HepG2 (cell line): ENCODE results near the gene MYH10.

Experiments
- CTCF ChIP-seq: sonication (generic); formaldehyde crosslinking; IDR thresholded peaks from 2 replicates; pipeline ENCODE4 v1.5.0; 2020; ENCODE audit warnings: mild to moderate bottlenecking, missing genetic modification reagents, moderate library complexity
- DPF2 ChIP-seq: sonication (generic); formaldehyde crosslinking; IDR thresholded peaks from 2 replicates; pipeline ENCODE4 v1.4.0; 2020; ENCODE audit warnings: mild to moderate bottlenecking, low read depth, missing genetic modification reagents, borderline replicate concordance
- HDAC2 ChIP-seq: sonication (generic); formaldehyde crosslinking; IDR thresholded peaks from 2 replicates; pipeline ENCODE4 v1.4.0; 2020; ENCODE audit warnings: missing genetic modification reagents
- IRF1 ChIP-seq: sonication (generic); formaldehyde crosslinking; IDR thresholded peaks from 2 replicates; pipeline ENCODE4 v1.4.0; 2020; ENCODE audit warnings: low read depth, mild to moderate bottlenecking, missing genetic modification reagents
- JUNB ChIP-seq: sonication (generic); formaldehyde crosslinking; IDR thresholded peaks from 2 replicates; pipeline ENCODE4 v1.8.0; 2022; ENCODE audit warnings: missing genetic modification reagents, mild to moderate bottlenecking, borderline replicate concordance
- MAZ ChIP-seq, 2 experiments: sonication (generic) in 1 of 2; formaldehyde crosslinking in 1 of 2; IDR thresholded peaks; 2 replicates each; pipeline versions ENCODE4 v1.5.0 to v1.6.1; 2012 to 2020; ENCODE audit warnings: low read depth in 2 of 2, mild to moderate bottlenecking in 2 of 2, borderline replicate concordance in 1 of 2, improper control_type of control experiment in 1 of 2, low read length in 1 of 2, missing genetic modification reagents in 1 of 2, moderate library complexity in 1 of 2
- MED1 ChIP-seq: sonication (generic); formaldehyde crosslinking; IDR thresholded peaks from 2 replicates; pipeline ENCODE4 v1.4.0; 2020; ENCODE audit warnings: missing genetic modification reagents
- MYNN ChIP-seq: sonication (generic); formaldehyde crosslinking; IDR thresholded peaks from 2 replicates; pipeline ENCODE4 v1.4.0; 2020; ENCODE audit warnings: mild to moderate bottlenecking, low read depth, missing genetic modification reagents
- POLR2A ChIP-seq, 2 experiments: IDR thresholded peaks; 2 replicates each; pipeline ENCODE4 v1.6.1; 2011; ENCODE audit warnings: low read depth in 2 of 2, low read length in 2 of 2, mild to moderate bottlenecking in 1 of 2, moderate library complexity in 1 of 2; ENCODE audit not compliant: insufficient read depth in 1 of 2
- POLR2AphosphoS5 ChIP-seq: IDR thresholded peaks from 2 replicates; pipeline ENCODE4 v1.6.1; 2012; ENCODE audit warnings: low read depth, low read length
- RNF219 ChIP-seq: sonication (generic); formaldehyde crosslinking; IDR thresholded peaks from 2 replicates; pipeline ENCODE4 v1.5.0; 2020; ENCODE audit warnings: mild to moderate bottlenecking, missing genetic modification reagents
- SNAPC4 ChIP-seq: sonication (generic); formaldehyde crosslinking; IDR thresholded peaks from 2 replicates; pipeline ENCODE4 v1.4.0; 2020; ENCODE audit warnings: mild to moderate bottlenecking, missing genetic modification reagents
- SP1 ChIP-seq, 2 experiments: fragments of 450-650 bp in 1 of 2; sonication (generic) in 1 of 2; formaldehyde crosslinking in 1 of 2; IDR thresholded peaks; 2 replicates each; pipeline versions ENCODE4 v1.4.0 to v1.6.1; 2016 to 2020; ENCODE audit warnings: missing genetic modification reagents in 1 of 2
- ZNF407 ChIP-seq: sonication (generic); formaldehyde crosslinking; IDR thresholded peaks from one replicate; pipeline ENCODE4 v1.5.1; 2020; ENCODE audit warnings: mild to moderate bottlenecking, missing genetic modification reagents; ENCODE audit errors: not compliant biosample characterization

GRCh38 chr17:8488901-8489300 lies 141.6 kb downstream of the MYH10 start:
- TF ChIP-seq DPF2 (no peak), MYNN (CRISPR knock-in tag) (no peak), SNAPC4 (CRISPR knock-in tag) (no peak), POLR2A (IDR thresholded peaks at IDR 0.05; ENCODE audit: insufficient read depth in 1 of 2, low read depth in 2 of 2, low read length in 2 of 2) (no peak), POLR2AphosphoS5 (no peak), IRF1 (no peak), MED1 (CRISPR knock-in tag) (no peak), ZNF407 (CRISPR knock-in tag) (no peak), RNF219 (CRISPR knock-in tag) (no peak), CTCF (CRISPR knock-in tag) (peak; percentile 15; the same call in 1 of the 2 replicates), HDAC2 (CRISPR knock-in tag) (no peak), MAZ (IDR thresholded peaks at IDR 0.05; ENCODE audit: borderline replicate concordance, low read depth, low read length) (no peak), MAZ (CRISPR knock-in tag; IDR thresholded peaks at IDR 0.05; ENCODE audit: low read depth) (no peak), JUNB (CRISPR knock-in tag) (no peak), SP1 (IDR thresholded peaks at IDR 0.05) (no peak), SP1 (CRISPR knock-in tag; IDR thresholded peaks at IDR 0.05) (no peak)
